A549 (cell line): Measurements from ENCODE around the gene IL20RB. TPM values are rescaled to one million over a fixed set of nuclear protein-coding genes. Genes with fewer than 3 reads are reported as not detected.

Experiments
- polyA plus RNA-seq, 4 experiments: library from polyadenylated mRNA; depleted of rRNA in 3 of 4; stranded (reverse); fragments of >200 nt; fragmentation: RNase III in 1 of 4; extraction: RNeasy Plus Mini Kit Qiagen cat#74134 plus additional on column Dnase treatment in 1 of 4; gene quantifications; 2 replicates in 3 of 4; 3 replicates in 1 of 4; pipeline ENCODE4 v1.2.3, GENCODE V29; 2011 to 2017

IL20RB gene
- polyA plus RNA-seq, 2 of the 4 experiments (the other 2 are of a cell fraction) = 1.1 to 6.9 TPM

Other genes with a start within 250 kb of the IL20RB start
- gene STAG1, start 205.6 kb upstream of the IL20RB start, polyA plus RNA-seq (2011; rRNA removed) = 14.8 and 19.2 TPM in 2 replicates
- gene STAG1, start 205.6 kb upstream of the IL20RB start, polyA plus RNA-seq (2017; fragmentation: RNase III; extraction: RNeasy Plus Mini Kit Qiagen cat#74134 plus additional on column Dnase treatment) = 10.8 to 12.8 TPM (median 11.3 TPM) in 3 replicates
- 30.0 and 34.8 TPM in 2 replicates for gene SLC35G2, start 138.9 kb upstream of the IL20RB start, polyA plus RNA-seq (2011; rRNA removed)
- 15.0 to 17.2 TPM (median 16.5 TPM) in 3 replicates for gene SLC35G2, start 138.9 kb upstream of the IL20RB start, polyA plus RNA-seq (2017; fragmentation: RNase III; extraction: RNeasy Plus Mini Kit Qiagen cat#74134 plus additional on column Dnase treatment)
- 47.9 and 60.8 TPM in 2 replicates for gene NCK1, start 95.8 kb upstream of the IL20RB start, polyA plus RNA-seq (2011; rRNA removed)
- 30.2 to 33.5 TPM (median 31.2 TPM) in 3 replicates for gene NCK1, start 95.8 kb upstream of the IL20RB start, polyA plus RNA-seq (2017; fragmentation: RNase III; extraction: RNeasy Plus Mini Kit Qiagen cat#74134 plus additional on column Dnase treatment)